GM12878 (cell line): Measurements from ENCODE around the gene CAMTA2. TPM values are rescaled to one million over a fixed set of nuclear protein-coding genes. Genes with fewer than 3 reads are reported as not detected.

Experiments used
- ATAC-seq: fragments of 200-7000 bp; cut with Tn5 transposase; 3 replicates; pipeline ENCODE4 v1.9.1; 2020; ENCODE audit warnings: mild to moderate bottlenecking, moderate library complexity
- BruUV-seq: library from RNA; stranded (reverse); fragments of 400-500 nt; replicated peaks from 2 replicates; lab custom pipeline; 2021; lab: Mats Ljungman, UMichigan
- CTCF ChIA-PET: fragments of 300-600 bp; sonication (Branson Sonifier 250); formaldehyde crosslinking; extraction: SDS; loops from one replicate; lab custom pipeline; 2021; ENCODE audit warnings: inconsistent platforms; lab: Yijun Ruan, JAX
- POLR2A ChIA-PET: fragments of 350-600 bp; formaldehyde crosslinking; extraction: SDS; loops from one replicate; lab custom pipeline; 2021; ENCODE audit warnings: inconsistent platforms; lab: Charles Lee
- RAD21 ChIA-PET: fragments of 300-600 bp; sonication (Branson Sonifier 250); formaldehyde crosslinking; loops from one replicate; lab custom pipeline; 2023; ENCODE audit warnings: antibody characterized with exemption; ENCODE audit not compliant: unreplicated experiment; lab: Charles Lee
- SMC1A ChIA-PET: fragments of 300-600 bp; sonication (Branson Sonifier 250); formaldehyde crosslinking; loops from one replicate; lab custom pipeline; 2023; ENCODE audit not compliant: unreplicated experiment, uncharacterized antibody; lab: Charles Lee
- DNase-seq: peaks from one replicate; pipeline ENCODE4 v3.0.0-alpha.2; 2011; ENCODE audit warnings: low read depth, low spot score
- FAIRE-seq: peaks from 3 replicates; lab custom pipeline; 2011; peaks lifted over from hg19 to GRCh38; lab: Jason Lieb, UNC
- H2AFZ ChIP-seq: 2 replicates; pipeline ENCODE4 v1.6.0; 2011; ENCODE audit warnings: low read depth, low read length, control low read depth; ENCODE audit not compliant: control insufficient read depth
- H3K27ac ChIP-seq: 2 replicates; pipeline ENCODE4 v1.5.1; 2011; ENCODE audit warnings: control low read depth; ENCODE audit not compliant: control insufficient read depth, insufficient read depth
- H3K27me3 ChIP-seq, 2 experiments: replicated peaks in 1 of 2; 2 replicates each; pipeline versions ENCODE4 v1.6.0 to v1.6.1; 2011; ENCODE audit warnings: low read length in 1 of 2; ENCODE audit not compliant: control insufficient read depth in 2 of 2, insufficient read depth in 2 of 2
- H3K36me3 ChIP-seq, 2 experiments: 2 replicates each; pipeline ENCODE4 v1.5.1; 2011; ENCODE audit warnings: low read length in 1 of 2; ENCODE audit not compliant: control insufficient read depth in 2 of 2, insufficient read depth in 2 of 2
- H3K4me1 ChIP-seq: 2 replicates; pipeline ENCODE4 v1.6.1; 2011; ENCODE audit warnings: mild to moderate bottlenecking, low read length, moderate library complexity, mixed read lengths; ENCODE audit not compliant: control insufficient read depth, insufficient read depth
- H3K4me2 ChIP-seq: 2 replicates; pipeline ENCODE4 v1.6.0; 2011; ENCODE audit warnings: control low read depth; ENCODE audit not compliant: control insufficient read depth, insufficient read depth
- H3K4me3 ChIP-seq: fragments of 200-600 bp; sonication (generic); 2 replicates; pipeline ENCODE4 v1.5.1; 2016
- H3K79me2 ChIP-seq: 2 replicates; pipeline ENCODE4 v1.6.0; 2011; ENCODE audit warnings: low read length; ENCODE audit not compliant: control insufficient read depth, insufficient read depth
- H3K9ac ChIP-seq: 2 replicates; pipeline ENCODE4 v1.8.0; 2011; ENCODE audit warnings: low read length, control low read depth, mixed read lengths; ENCODE audit not compliant: control insufficient read depth, insufficient read depth
- H3K9me3 ChIP-seq: replicated peaks from 3 replicates; pipeline ENCODE4 v1.5.1; 2011; ENCODE audit warnings: mild to moderate bottlenecking, low read length; ENCODE audit not compliant: control insufficient read depth, insufficient read depth
- H4K20me1 ChIP-seq: 2 replicates; pipeline ENCODE4 v1.6.0; 2011; ENCODE audit not compliant: control insufficient read depth, insufficient read depth
- EED ChIP-seq: sonication (generic); IDR thresholded peaks from 2 replicates; pipeline ENCODE4 v1.6.1; 2016; ENCODE audit warnings: antibody characterized with exemption, low read depth
- EZH2 ChIP-seq: IDR thresholded peaks from 2 replicates; pipeline ENCODE4 v1.6.1; 2012; ENCODE audit warnings: low read depth, mild to moderate bottlenecking, control low read depth, inconsistent platforms, low read length, borderline replicate concordance; ENCODE audit not compliant: control insufficient read depth
- GATAD2B ChIP-seq: fragments of 450-650 bp; conservative IDR thresholded peaks from 2 replicates; pipeline ENCODE4 v1.6.1; 2017; ENCODE audit warnings: low read depth, mild to moderate bottlenecking, moderate library complexity
- MYC ChIP-seq: IDR thresholded peaks from 2 replicates; pipeline ENCODE4 v1.6.1; 2011; ENCODE audit warnings: mild to moderate bottlenecking, low read length, moderate library complexity, inconsistent platforms; ENCODE audit not compliant: insufficient read depth, insufficient replicate concordance, insufficient read length, severe bottlenecking
- PKNOX1 ChIP-seq: fragments of 450-650 bp; IDR thresholded peaks from 2 replicates; pipeline ENCODE4 v1.6.1; 2016; ENCODE audit warnings: mild to moderate bottlenecking
- POU2F2 ChIP-seq: IDR thresholded peaks from 3 replicates; pipeline ENCODE4 v1.6.1; 2011; ENCODE audit warnings: low read depth, mild to moderate bottlenecking, low read length, borderline replicate concordance
- PRDM15 ChIP-seq: fragments of 450-650 bp; formaldehyde crosslinking; IDR thresholded peaks from 2 replicates; pipeline ENCODE4 v1.4.0; 2020; ENCODE audit warnings: mild to moderate bottlenecking, moderate library complexity
- SP1 ChIP-seq: IDR thresholded peaks from one replicate; pipeline ENCODE4 v1.6.1; 2011; ENCODE audit warnings: low read depth, low read length
- STAT3 ChIP-seq: IDR thresholded peaks from 2 replicates; pipeline ENCODE4 v1.6.1; 2011; ENCODE audit warnings: low read depth, low read length, improper control_type of control experiment
- ZBTB11 ChIP-seq: fragments of 450-650 bp; formaldehyde crosslinking; IDR thresholded peaks from 2 replicates; pipeline ENCODE4 v1.5.0; 2022; ENCODE audit warnings: mild to moderate bottlenecking, missing genetic modification characterization
- ZBTB4 ChIP-seq: fragments of 450-650 bp; formaldehyde crosslinking; IDR thresholded peaks from 2 replicates; pipeline ENCODE4 v1.4.0; 2022; ENCODE audit warnings: mild to moderate bottlenecking, moderate library complexity
- WGBS: methylation state at CpG from one replicate; pipeline ENCODE4 v1.1.6; 2016; ENCODE audit warnings: low lambda C conversion rate; ENCODE audit not compliant: insufficient replicate concordance, insufficient coverage; ENCODE audit errors: missing lambda C conversion rate; 5-methylcytosine and 5-hydroxymethylcytosine counted together
- in situ Hi-C: fragments of 300-500 bp; cut with MboI; formaldehyde crosslinking; loops from 9 replicates; pipeline ENCODE4 v1.14.3; 2018; ENCODE audit warnings: mixed read lengths
- intact Hi-C: fragments of 100-400 bp; cut with micrococcal nuclease; formaldehyde crosslinking; loops from one replicate; pipeline ENCODE4 v1.14.2; 2022; ENCODE audit not compliant: unreplicated experiment
- polyA plus RNA-seq, 11 experiments: library from polyadenylated mRNA; depleted of rRNA in 4 of 11; unstranded in 6 of 11; stranded (reverse) in 5 of 11; fragments of >200 nt; fragmentation: Nextera tagmentation in 4 of 11; fragmentation: Illumina TruSeq in 1 of 11; extraction: Ambion mirVana in 4 of 11; extraction: Trizol in 1 of 11; gene quantifications; 1 replicate in 1 of 11; 2 replicates in 10 of 11; pipeline versions ENCODE4 v1.2.1 to v1.2.3, GENCODE V29; 2011 to 2016; ENCODE audit warnings: inconsistent platforms in 2 of 11, missing spikeins in 2 of 11, low read depth in 1 of 11
- total RNA-seq, 4 experiments: library from RNA; depleted of rRNA in 3 of 4; stranded (reverse); fragments of >200 nt in 3 of 4; fragmentation: Illumina TruSeq in 1 of 4; extraction: Trizol in 1 of 4; gene quantifications; 2 replicates each; pipeline versions ENCODE4 v1.2.1 to v1.2.3, GENCODE V29; 2013 to 2021

The CAMTA2 gene
- total and polyA plus RNA-seq, 10 of the 15 experiments (the other 5 are each of a cell fraction or from before 2014, with no cell fraction given), result 0.42 to 29.3 (median 11.2) TPM

GRCh38 chr17:4921320-4921719 is 66.2 kb downstream of the CAMTA2 start:
- in situ Hi-C loops, result no loop called here
- POLR2A ChIA-PET, result interaction anchor here (0.7 kb wide), 1 partner anchor 16 kb away, joined by 5 read pairs; no protein-coding TSS in a partner anchor
- TF ChIP-seq GATAD2B, result no peak
- TF ChIP-seq ZBTB11 (CRISPR knock-in tag), result no peak
- no peak for TF ChIP-seq EZH2
- no peak for TF ChIP-seq MYC
- no peak for TF ChIP-seq EED
- no peak for TF ChIP-seq POU2F2
- TF ChIP-seq PKNOX1, result no peak
- no peak for TF ChIP-seq SP1
- no peak for TF ChIP-seq STAT3
- TF ChIP-seq PRDM15 (CRISPR knock-in tag), result no peak
- TF ChIP-seq ZBTB4, result no peak

More at GRCh38 chr17:4921320-4921719, 66.2 kb downstream of the CAMTA2 start:
- RAD21 ChIA-PET, result interaction anchor here (1.8 kb wide), 1 partner anchor 12 kb away, joined by 4 read pairs; no protein-coding TSS in a partner anchor
- DNase-seq (no peak), ATAC-seq (no peak), FAIRE-seq (no peak)
- no peak overlapping the region for H3K4me2 ChIP-seq
- no peaks in the 10 kb centered on the region for H3K27me3 ChIP-seq
- CTCF ChIA-PET, result interaction anchor here (1.3 kb wide), 1 partner anchor 12 kb away, joined by 4 read pairs; no protein-coding TSS in a partner anchor
- no peaks in the 10 kb centered on the region for H3K4me1 ChIP-seq
- H3K9ac ChIP-seq, result no peak overlapping the region
- no peaks in the 10 kb centered on the region for H3K36me3 ChIP-seq
- SMC1A ChIA-PET, result no interaction called here
- no peak overlapping the region for H3K4me3 ChIP-seq
- H3K27ac ChIP-seq, result no peak overlapping the region
- H2AFZ ChIP-seq, result no peak overlapping the region
- H3K79me2 ChIP-seq, result no peaks in the 10 kb centered on the region
- no TSS peak for BruUV-seq
- no peaks in the 10 kb centered on the region for H3K9me3 ChIP-seq
- intact Hi-C loops, result no loop called here
- no peaks in the 10 kb centered on the region for H4K20me1 ChIP-seq
- WGBS, result 86% methylated on average over 3 of the region's 4 CpGs
